NCI-H1930 (cell line): Measurements from ENCODE around the gene ANP32A.
A peak's percentile ranks its signal among the peaks of the same experiment; 100 is the strongest.
"Not testable (repeated sequence)": the region's sequence is repeated elsewhere in the genome, so short reads cannot be mapped to it uniquely, and the experiment has no call there.

Source experiments
- DNase-seq, 2 experiments: peaks; one replicate each; lab custom pipeline; 2025; lab: John Stamatoyannopoulos, UW

Gene ANP32A

GRCh38 chr15:68820295-68821189 lies at the start of gene ANP32A:
Gene ANP32A, minus strand, starts transcription at chr15:68820895. Its CDS starts 144 bp downstream, at chr15:68820751.
- peak; percentile 75 to 89 for DNase-seq

DNA sequence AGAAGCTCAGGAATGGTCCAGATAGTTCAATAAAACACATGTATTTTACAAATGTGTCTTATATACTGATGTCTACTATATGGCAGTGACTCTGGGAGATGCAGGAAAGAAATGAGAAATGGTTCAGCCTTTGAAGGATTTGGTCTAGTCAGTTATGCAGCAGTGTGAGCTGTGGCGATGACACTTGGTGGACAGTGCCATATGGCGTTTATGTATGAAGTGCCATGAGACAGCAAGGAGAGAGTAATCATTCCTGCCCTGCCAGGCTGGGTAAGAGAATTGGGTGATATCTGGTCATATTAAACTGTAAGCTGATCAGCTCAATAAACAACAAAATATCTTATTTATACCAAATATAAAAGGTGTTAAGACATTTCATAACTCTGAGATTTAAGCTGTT lies 47.6 kb upstream of the ANP32A start:
- no peak for DNase-seq

GRCh38 chr15:68862415-68862814 lies 41.7 kb upstream of the ANP32A start:
- DNase-seq = no peak

- not testable (repeated sequence) for DNase-seq
Measured at GRCh38 chr15:68858666-68859065, 38.0 kb upstream of the ANP32A start.

GRCh38 chr15:68857443-68857842 lies 36.7 kb upstream of the ANP32A start:
- not testable (repeated sequence) for DNase-seq

DNA sequence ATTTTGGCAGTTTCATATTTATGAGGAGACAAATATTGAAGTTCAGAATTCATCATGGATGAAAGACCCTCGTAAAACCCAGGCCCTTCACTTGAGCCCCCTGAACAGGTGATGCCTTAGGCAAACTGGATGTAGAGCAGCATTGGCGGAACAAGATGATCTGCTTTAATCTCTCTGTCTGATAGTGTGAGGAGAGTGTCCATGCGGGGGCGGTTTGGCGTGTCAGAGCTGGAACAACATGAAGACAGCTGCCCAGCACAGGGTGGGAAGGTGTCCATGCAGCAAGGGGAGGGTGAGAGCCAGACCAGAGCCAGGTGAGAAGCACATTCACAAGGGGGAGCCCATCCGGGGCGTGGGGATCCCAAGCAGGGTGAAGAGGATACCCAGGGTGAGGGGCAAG lies 31.8 kb upstream of the ANP32A start:
- no peak for DNase-seq

DNA sequence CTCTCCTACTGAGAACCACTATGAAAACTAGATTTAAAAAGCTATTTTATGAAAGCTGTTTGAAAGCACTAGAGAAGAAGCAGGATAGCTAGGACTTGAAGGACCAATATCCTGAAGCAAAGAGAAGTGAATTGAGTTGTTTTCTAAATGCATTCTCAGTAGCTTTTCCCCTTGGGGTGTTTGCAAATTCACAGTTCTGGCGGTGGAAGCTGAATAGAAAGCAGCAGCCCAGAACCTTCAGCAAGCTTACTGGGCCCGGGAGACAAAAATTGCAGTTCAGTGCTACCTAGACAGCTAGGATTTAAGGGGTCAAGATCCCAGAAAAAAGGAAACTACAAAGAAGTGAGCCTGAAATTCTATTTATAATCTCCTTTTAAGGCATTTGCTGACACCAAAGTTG lies 31.3 kb upstream of the ANP32A start:
- DNase-seq = no peak

DNA sequence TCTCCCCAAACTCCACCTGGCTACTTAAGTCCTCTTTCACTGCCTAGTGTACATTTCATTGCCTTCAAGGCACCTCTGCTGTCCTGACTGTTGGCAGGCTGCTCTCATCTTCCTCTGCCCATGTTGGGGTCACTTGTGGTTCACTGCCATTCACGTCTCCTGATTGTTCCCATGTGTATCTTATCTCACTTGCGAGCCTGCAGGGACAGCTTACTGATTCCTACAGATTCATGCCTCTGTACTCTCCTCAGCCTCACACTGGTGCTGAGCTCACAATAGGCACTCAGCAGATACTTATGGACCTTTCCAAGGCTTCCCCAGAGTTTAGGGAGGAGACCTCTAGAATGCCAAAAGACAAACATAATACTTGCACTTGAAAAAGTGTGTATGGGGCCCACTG lies 28.8 kb upstream of the ANP32A start:
- no peak for DNase-seq

DNA sequence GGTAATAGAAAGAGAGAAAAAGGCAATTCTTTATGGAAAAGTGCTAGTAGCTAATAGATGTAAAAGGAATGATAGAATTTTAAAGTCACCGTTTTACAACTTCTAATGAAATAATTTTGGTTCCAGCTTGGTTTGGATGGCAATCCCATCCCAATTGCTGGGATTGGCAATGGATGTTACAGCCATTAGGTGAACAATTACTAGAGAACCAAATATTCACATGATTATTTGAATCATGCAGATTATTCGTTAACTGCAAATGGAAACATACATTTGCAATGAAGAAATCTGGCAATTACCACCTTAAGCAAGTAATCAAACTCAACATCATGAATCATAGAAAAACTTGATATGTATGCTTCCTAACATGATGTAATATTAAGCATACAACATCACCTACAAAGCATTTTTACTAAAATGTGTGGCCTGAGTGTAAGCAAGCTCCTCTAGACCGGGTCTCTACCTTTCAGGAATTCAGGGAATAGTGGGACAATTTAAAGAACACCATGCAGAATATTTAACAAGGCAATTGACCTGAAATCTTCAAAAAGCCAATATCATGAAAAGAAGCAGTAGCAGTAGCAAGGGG lies 26.2 kb upstream of the ANP32A start:
- DNase-seq = no peak

GRCh38 chr15:68844856-68845550 lies 24.3 kb upstream of the ANP32A start:
- DNase-seq = no peak

GRCh38 chr15:68843425-68844311 lies 23.0 kb upstream of the ANP32A start:
- DNase-seq = no peak

DNA sequence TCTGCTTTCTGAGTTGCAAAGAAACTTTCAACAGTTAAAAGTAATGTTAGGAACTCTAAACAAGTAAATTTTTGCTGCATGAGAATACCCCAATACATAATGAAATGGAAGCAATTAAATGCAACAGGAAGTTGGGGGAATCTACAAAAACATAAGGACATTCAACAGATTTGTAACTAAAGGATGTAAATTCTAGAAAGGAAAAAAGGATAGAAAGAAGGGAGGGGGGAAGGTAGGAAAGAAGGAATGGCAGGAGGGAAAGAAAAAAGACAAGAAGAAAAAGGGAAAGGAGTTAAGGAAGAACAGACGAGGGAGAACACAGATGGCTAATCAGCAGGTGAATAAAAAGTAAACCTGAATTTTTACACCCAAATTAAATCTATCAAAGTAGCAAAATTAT lies 22.3 kb upstream of the ANP32A start:
- DNase-seq = no peak

DNA sequence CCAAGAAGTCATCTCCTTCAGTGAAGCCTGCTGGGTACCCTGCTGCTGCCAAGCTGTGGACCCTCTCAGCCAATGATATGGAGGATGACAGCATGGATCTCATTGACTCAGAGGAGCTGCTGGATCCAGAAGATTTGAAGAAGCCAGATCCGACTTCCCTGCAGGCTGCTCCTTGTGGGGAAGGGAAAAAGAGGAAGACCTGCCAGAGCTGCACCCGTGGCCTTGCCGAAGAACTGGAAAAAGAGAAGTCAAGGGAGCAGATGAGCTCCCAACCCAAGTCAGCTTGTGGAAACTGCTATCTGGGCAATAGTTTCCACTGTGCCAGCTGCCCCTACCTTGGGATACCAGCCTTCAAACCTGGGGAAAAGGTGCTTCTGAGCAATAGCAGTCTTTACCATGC lies 13.7 kb upstream of the ANP32A start:
- DNase-seq = no peak

DNA sequence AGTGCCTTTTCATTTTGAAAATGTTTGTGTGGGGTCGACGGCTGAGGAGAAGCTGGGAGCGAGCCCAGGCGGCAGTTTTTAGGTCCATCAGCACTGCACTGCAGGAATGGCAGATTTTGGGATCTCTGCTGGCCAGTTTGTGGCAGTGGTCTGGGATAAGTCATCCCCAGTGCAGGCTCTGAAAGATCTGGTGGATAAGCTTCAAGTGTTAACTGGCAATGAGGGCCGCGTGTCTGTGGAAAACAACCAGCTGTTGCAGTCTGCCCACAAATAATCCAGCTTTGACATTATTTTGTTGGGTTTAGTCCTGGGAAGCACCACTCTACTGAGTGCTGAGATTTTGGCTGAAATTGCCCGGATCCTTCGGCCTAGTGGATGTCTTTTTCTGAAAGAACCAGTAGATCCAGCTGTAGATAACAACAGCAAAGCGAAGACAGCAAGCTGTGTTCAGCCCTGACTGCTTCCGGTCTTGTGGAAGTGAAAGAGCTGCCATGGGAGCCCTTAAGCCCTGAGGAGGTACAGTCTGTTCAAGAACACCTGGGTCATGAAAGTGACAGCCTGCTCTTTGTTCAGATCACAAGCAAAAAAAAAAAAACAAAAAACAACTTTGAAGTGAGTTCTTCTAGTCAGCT lies 13.1 kb upstream of the ANP32A start:
- DNase-seq = no peak

DNA sequence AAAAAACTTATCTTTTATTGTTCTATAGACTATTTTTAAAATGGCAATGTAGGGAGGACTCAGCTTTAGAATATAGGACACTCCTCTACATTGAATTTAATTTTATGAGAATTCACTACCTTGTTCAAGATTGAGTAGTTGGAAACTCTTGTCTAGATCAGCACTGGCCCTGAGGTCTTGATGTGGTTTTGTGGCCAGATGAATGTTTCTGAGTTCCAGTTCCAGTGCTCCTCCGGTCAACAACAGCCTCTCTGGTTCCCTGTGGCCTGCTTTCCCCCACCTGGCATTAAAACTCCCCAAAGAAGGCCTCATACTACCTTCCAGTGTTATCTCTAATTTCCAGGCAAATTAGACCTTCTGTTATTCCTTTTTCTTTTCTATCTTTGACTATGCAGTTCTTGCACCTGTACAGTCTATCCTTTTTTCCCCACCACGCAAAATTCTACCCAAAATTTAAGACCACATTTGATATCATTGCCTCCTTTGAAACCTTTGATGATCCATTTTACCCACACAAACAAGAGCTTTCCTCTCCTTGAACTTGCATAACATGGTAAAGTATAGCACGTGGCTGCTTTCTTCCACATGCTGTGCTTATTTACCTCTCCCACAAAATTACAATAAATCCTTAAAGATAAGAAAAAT lies 9.6 kb upstream of the ANP32A start:
- no peak for DNase-seq

DNA sequence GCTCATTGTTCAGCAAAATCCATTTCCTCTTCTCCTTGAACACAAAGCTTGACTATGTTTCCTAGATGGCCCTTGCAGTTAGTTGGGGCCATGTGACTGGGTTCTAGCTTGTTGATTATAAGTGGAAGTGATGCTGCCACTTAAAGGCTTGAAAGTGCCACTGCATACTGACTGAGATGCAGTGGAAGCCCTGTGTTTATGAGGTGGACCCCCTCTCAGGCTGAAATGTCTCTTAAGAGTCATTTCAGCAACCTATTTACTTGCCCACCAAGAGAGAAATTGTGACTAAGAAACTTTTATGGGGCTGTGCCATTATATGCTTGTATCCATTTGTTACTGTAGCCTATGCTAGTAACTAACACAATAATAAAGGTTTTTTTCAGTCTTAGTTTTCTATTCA lies 8.4 kb upstream of the ANP32A start:
- DNase-seq = no peak

DNA sequence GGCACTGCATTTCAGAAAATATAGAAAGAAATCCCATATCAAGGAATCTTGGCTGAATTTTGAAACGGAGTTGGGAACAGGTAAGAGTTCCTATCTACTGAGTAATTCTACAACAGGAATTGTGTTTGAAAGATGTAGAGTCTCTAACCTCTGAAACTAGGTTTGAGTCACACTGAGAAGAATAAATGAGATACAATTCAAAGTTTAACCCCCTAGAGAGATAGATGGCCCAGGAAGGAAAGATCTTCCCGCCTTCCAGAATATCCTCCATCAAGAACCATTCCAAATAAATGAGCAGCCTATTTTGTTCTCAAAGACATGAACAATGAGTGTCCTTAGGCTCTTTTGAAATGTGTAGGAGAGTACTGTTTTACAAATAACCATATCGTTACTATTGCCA lies 2.9 kb upstream of the ANP32A start:
- no peak for DNase-seq

DNA sequence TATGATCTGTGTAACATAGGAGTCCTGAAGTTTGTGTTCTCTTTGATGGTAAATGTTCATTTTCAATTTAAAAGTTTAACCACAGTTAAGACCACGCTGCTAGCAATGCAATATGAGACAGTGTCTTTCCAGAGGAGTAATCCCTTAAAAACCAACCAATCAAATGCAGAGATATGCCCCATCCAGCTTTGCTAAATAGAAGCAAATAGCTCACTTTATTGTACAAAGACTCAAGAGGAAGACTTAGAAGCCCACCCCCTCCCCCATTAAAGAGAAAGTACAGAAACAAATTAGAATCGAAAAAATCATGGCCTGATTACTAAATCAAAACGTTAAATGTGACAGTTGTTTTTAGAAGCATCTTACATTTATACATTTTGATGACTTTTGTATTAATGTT lies 2.1 kb upstream of the ANP32A start:
- DNase-seq = no peak

GRCh38 chr15:68821841-68822381 lies 1.2 kb upstream of the ANP32A start:
- no peak for DNase-seq

DNA sequence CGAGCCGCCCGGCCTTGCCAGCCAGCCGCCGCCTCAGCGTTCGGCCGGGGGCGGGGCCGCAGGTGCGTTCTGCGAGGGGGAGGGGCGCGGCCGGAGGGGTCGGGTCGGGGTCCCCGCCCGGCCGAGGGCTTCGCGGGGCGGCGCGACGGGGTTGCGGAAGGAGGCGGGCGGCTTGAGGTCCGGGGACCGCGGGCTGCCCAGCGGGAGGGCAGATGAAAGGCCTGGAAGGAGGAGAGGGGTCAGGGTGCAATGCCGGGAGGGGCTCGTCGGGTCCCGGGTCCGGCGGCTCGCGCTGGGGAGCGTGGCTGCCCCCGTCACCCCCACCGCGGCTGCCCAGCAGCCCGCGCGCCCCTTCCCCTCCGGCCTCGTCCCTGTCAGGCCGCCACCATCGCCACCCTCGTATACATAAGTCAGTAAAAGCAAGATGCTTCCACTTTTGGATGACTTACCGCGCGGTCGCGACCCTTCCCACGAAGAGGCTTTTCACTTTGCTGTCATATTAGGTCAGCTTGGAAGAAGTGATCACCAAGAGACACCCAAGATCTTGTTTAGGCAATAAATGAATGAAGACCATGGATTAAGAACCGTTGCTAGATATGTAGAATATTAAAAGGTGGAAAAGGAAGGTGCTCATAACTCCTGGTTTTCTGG lies 620 bp upstream of the ANP32A start:
- DNase-seq = peak in 1 of 2 experiments; percentile 34
